HAP-1 (cell line): ENCODE data around the gene CAMTA1.

ENCODE experiments used
- DNase-seq, 2 experiments: peaks; one replicate each; pipeline ENCODE4 v3.0.0-alpha.2; 2016 to 2020; ENCODE audit warnings: low spot score in 2 of 2
- H3K27me3 ChIP-seq: fragments of 250-450 bp; sonication (Bioruptor Pico); 2 replicates; pipeline ENCODE4 v1.5.1; 2020; ENCODE audit warnings: low read depth, mild to moderate bottlenecking, moderate library complexity
- H3K36me3 ChIP-seq: fragments of 250-450 bp; sonication (Bioruptor Pico); replicated peaks from 2 replicates; pipeline ENCODE4 v1.5.1; 2020; ENCODE audit warnings: mild to moderate bottlenecking
- H3K4me1 ChIP-seq: fragments of 250-450 bp; sonication (Bioruptor Pico); 2 replicates; pipeline ENCODE4 v1.5.1; 2020; ENCODE audit warnings: mild to moderate bottlenecking
- H3K4me3 ChIP-seq: fragments of 250-450 bp; sonication (Bioruptor Pico); 2 replicates; pipeline ENCODE4 v1.5.1; 2020; ENCODE audit warnings: mild to moderate bottlenecking, moderate library complexity
- H3K9me3 ChIP-seq: fragments of 250-450 bp; sonication (Bioruptor Pico); 2 replicates; pipeline ENCODE4 v1.5.1; 2020; ENCODE audit warnings: mild to moderate bottlenecking, moderate library complexity
- in situ Hi-C: fragments of 300-500 bp; cut with MboI; formaldehyde crosslinking; loops from 3 replicates; pipeline ENCODE4 v1.14.3; 2020; ENCODE audit warnings: low sequenced_read_pairs, inconsistent platforms, mixed read lengths

Gene CAMTA1

GRCh38 chr1:7769673-7770412 is 984.6 kb downstream of the CAMTA1 start:
- no peaks in the 10 kb centered on the region for H3K9me3 ChIP-seq
- in situ Hi-C loops: no loop called here
- H3K4me1 ChIP-seq: peaks cover 14% of the 10 kb centered on the region
- H3K27me3 ChIP-seq: no peaks in the 10 kb centered on the region
- no peak overlapping the region; the same call in 1 of the 2 replicates for H3K4me3 ChIP-seq
- peaks cover 9% of the 10 kb centered on the region; the same call in 1 of the 2 replicates for H3K36me3 ChIP-seq
- no peak for DNase-seq

DNA sequence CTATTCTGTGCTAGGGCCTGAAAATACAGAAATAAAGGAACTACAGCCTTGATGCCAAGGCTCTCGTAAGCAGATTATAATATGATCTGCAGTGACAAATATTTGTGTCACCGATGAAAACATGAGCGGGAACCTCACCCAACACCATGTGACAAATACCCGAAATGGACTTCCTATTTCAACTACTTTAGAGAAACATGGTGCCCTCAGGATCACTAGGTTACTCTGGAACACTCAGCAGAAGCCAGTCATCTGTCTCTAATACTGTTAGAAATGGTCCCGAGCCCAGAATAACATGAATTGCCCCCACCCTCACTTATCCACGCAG is 985.4 kb downstream of the CAMTA1 start:
- H3K27me3 ChIP-seq: no peaks in the 10 kb centered on the region
- H3K4me3 ChIP-seq: peak overlapping the region; percentile 74
- no peaks in the 10 kb centered on the region for H3K9me3 ChIP-seq
- in situ Hi-C loops: no loop called here
- peaks cover 9% of the 10 kb centered on the region; the same call in 1 of the 2 replicates for H3K36me3 ChIP-seq
- H3K4me1 ChIP-seq: peaks cover 14% of the 10 kb centered on the region
- DNase-seq: peak in 1 of 2 experiments; percentile 8

DNA sequence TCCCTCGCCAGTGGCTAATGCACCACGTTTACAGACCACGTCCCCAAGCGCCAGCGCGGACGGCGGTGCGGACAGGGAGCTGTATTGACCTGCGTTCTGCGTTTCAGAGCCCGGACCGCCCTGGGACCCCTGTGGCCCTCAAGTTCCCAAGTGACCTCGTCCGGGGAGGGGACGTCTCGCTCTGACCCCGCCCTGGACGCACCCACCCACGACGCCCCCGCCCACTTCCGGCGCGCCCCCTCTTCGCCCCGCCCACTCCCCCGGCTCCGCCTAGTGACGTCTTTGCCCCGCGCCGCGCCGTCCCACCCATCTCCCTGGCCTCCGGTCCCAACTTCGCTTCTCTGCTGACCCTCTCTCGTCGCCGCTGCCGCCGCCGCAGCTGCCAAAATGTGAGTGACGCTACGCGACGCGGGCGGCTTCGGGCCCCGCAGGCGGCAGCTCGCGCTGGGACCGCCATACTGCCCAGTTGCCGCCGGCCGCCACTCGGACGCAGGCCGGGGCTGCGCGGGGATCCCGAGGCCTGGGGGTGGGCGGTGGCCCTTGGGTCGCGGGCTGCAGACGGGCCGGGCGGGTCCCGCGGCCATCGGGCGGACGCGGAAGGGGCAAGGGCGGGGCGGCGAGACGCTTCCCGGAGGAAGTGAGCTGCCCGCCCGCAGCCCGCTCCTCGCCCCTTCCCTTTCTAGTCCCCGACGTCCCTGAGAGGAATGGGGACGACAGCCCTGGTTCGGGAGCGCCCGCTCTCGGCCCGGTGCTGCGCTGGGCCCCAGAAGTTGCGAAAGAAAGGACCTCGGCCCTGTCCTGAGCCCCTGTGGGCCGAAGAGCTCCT is 986.0 kb downstream of the CAMTA1 start, which contains the start of gene VAMP3:
TSS of gene VAMP3 (plus strand) at position 300 of the 826 bp plus-strand sequence. CDS start at position 388, 88 bp downstream.
- Histone ChIP-seq H3K36me3 (peaks cover 10% of the 10 kb centered on the region), H3K9me3 (no peaks in the 10 kb centered on the region), H3K4me3 (peak within 1 kb of the TSS; percentile 74), H3K4me1 (peaks cover 14% of the 10 kb centered on the region), H3K27me3 (no peaks in the 10 kb centered on the region)
- in situ Hi-C loops: no loop called here
- DNase-seq: peak; percentile 69 to 93

- no peaks in the 10 kb centered on the region for H3K27me3 ChIP-seq
- no peaks in the 10 kb centered on the region for H3K9me3 ChIP-seq
- peaks cover 14% of the 10 kb centered on the region for H3K4me1 ChIP-seq
- in situ Hi-C loops: no loop called here
- peak overlapping the region; percentile 74 for H3K4me3 ChIP-seq
- H3K36me3 ChIP-seq: peaks cover 13% of the 10 kb centered on the region
- no peak for DNase-seq
Measured at GRCh38 chr1:7771823-7772299, 986.6 kb downstream of the CAMTA1 start.

DNA sequence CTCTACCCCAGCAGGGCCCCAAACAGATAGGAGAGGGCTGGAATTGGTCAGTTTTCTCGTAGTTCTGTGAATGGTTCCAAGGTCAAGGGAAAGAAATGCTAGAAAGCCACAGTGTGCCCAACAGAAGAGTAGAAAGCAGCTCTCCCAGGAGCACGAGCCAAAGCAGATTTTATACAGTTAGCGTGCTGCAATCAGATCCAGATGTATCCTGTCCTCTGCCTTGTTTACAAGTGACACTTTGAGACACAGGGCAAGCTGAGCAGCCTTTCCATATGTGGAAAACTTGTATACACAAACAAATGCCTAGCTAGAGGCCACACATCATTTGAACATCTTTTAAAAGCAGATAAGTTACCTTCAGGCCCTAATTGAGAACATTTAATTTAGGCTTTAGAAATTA is 992.3 kb downstream of the CAMTA1 start:
- in situ Hi-C loops: no loop called here
- no peaks in the 10 kb centered on the region for H3K27me3 ChIP-seq
- H3K9me3 ChIP-seq: no peaks in the 10 kb centered on the region
- DNase-seq: no peak
- H3K36me3 ChIP-seq: peaks cover 44% of the 10 kb centered on the region
- H3K4me3 ChIP-seq: no peak overlapping the region
- peaks cover under 1% of the 10 kb centered on the region for H3K4me1 ChIP-seq

DNA sequence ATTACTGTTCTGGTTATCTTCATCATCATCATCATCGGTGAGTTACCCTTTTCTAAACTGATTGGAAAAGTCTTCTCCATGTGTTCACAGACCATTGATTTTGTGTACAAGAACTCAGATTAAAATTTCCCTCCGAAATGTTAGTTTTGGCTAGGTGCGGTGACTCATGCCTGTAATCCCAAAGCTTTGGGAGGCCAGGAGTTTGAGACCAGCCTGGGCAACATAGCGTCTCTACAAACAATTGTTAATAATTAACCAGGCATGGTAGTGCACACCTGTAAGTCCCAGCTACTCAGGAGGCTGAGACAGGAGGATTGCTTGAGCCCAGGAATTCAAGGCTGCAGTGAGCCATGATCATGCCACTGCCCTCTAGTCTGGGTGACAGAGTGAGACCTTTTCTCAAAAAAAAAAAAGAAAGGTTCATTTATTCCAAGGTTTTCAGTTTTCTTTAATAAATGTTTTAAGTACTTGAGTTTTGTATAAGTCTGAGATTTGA is 992.9 kb downstream of the CAMTA1 start:
- H3K4me3 ChIP-seq: no peak overlapping the region
- DNase-seq: no peak
- no peaks in the 10 kb centered on the region for H3K4me1 ChIP-seq
- peaks cover 40% of the 10 kb centered on the region for H3K36me3 ChIP-seq
- no peaks in the 10 kb centered on the region for H3K9me3 ChIP-seq
- in situ Hi-C loops: no loop called here
- H3K27me3 ChIP-seq: no peaks in the 10 kb centered on the region

DNA sequence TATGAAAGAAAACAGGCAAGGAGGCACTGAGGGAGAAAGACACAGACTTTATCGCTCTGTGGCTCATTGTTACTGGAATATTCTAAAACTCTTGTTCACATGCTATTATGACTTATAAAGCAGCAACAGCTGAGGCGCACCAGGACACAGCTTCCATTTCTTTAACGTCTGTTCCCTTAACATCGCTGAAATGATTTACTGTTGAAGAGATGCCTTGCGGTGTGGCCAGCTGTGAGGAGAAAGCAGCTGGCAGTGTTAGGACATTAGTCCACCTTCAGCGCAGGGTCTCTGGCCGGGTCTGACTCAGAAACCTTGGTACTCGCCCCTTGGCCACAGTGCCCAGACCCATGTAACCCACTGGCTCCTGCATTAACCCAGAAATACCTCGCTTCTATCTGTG is 995.7 kb downstream of the CAMTA1 start:
- Histone ChIP-seq H3K36me3 (peaks cover 37% of the 10 kb centered on the region), H3K9me3 (no peaks in the 10 kb centered on the region), H3K27me3 (no peaks in the 10 kb centered on the region), H3K4me1 (no peaks in the 10 kb centered on the region), H3K4me3 (no peak overlapping the region)
- no peak for DNase-seq
- in situ Hi-C loops: no loop called here

DNA sequence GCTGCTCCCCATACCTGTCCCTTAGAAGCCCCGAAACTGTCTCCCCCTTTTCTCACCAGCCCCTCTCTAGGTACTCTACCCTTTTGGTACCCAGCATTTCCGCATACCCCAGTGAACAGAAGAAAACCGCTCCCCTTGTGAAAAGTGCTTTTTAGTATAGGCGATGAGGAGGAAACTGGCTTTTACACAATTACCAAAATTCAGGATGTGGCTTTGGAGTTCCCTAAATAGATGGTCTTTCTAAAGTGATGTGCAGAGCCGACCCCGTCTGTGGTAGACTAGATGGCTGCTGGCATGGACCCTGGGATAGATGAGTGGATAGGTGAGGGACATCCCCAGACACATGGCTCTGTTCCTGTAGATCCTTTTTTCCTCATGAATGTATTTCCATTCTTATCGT is 996.2 kb downstream of the CAMTA1 start:
- in situ Hi-C loops: no loop called here
- no peaks in the 10 kb centered on the region for H3K9me3 ChIP-seq
- peaks cover 34% of the 10 kb centered on the region for H3K36me3 ChIP-seq
- no peak overlapping the region for H3K4me3 ChIP-seq
- DNase-seq: no peak
- H3K4me1 ChIP-seq: no peaks in the 10 kb centered on the region
- no peaks in the 10 kb centered on the region for H3K27me3 ChIP-seq

- in situ Hi-C loops: no loop called here
- no peak for DNase-seq
Measured at GRCh38 chr1:7781923-7782495, 996.8 kb downstream of the CAMTA1 start.

DNA sequence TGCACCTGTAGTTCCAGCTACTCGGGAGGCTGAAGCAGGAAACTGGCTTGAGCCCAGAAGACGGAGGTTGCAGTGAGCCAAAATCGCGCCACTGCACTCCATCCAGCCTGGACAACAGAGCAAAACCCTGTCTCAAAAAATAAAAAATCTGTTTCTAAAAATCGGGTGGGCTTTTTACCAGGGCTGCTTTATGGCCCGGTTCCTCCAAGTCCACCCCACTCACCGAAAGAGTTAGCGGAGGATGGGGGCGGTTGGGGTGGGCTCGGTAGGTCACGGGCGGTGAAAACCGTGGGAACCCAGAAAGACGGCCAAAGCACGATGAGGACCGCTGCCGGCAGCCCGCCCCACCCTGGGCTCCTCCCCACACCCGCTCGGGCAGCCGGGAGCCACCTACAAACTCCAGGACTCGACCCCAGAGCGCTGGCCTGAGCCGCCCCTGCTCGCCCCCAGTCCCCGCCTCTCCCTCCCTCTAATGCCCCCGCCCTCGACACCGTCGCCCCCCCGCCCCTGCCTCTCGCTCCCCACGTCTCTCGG is 998.0 kb downstream of the CAMTA1 start:
- peak; percentile 64 to 86 for DNase-seq
- no peaks in the 10 kb centered on the region for H3K4me1 ChIP-seq
- H3K36me3 ChIP-seq: peaks cover 21% of the 10 kb centered on the region
- H3K4me3 ChIP-seq: peak overlapping the region; percentile 37
- no peaks in the 10 kb centered on the region for H3K27me3 ChIP-seq
- H3K9me3 ChIP-seq: no peaks in the 10 kb centered on the region
- in situ Hi-C loops: no loop called here

More at GRCh38 chr1:7781923-7782495, 996.8 kb downstream of the CAMTA1 start:
- H3K4me1 ChIP-seq: no peaks in the 10 kb centered on the region
- H3K9me3 ChIP-seq: no peaks in the 10 kb centered on the region
- H3K27me3 ChIP-seq: no peaks in the 10 kb centered on the region
- peaks cover 32% of the 10 kb centered on the region for H3K36me3 ChIP-seq
- H3K4me3 ChIP-seq: no peak overlapping the region

DNA sequence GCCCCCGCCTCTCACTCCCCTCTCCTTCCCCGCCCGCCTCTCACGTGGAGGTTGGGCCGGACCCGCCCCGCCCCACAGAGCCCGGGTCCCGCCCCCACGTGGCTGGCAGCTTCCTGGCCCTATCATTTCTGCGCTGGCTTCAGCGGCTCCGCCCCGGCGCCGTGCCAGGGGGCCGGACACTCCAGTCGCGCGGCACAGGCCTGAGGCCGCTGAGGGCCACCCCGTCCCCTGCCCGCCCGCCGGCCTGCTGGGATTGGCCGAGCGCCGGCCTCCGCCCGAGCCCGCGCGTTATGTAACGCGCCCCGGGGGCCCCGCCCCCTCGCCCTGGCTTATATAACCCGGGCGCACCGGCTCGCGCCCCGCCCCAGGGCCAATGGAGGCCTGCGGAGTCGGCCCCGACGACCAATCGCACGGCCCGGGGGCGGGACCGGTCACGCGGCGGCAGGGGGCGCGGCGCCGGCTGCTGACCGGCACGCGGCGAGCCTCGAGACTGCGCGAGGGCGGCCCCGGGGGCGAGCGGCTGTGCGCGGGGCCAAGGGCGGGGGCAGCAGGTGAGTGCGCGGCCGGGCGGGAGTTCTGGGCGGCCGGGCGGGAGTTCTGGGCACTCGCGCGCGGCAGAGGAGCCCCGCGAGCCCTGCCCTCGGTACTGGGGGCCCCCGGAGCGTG is 998.7 kb downstream of the CAMTA1 start, which contains the start of gene PER3:
TSS of gene PER3 (plus strand) at position 466 of the 666 bp plus-strand sequence. CDS start 587 bp downstream, outside the sequence.
- Histone ChIP-seq H3K27me3 (no peaks in the 10 kb centered on the region), H3K9me3 (no peaks in the 10 kb centered on the region), H3K36me3 (peaks cover 17% of the 10 kb centered on the region), H3K4me3 (peak within 1 kb of the TSS; percentile 37), H3K4me1 (no peaks in the 10 kb centered on the region)
- peak; percentile 84 to 94 for DNase-seq
- in situ Hi-C loops: no loop called here

DNA sequence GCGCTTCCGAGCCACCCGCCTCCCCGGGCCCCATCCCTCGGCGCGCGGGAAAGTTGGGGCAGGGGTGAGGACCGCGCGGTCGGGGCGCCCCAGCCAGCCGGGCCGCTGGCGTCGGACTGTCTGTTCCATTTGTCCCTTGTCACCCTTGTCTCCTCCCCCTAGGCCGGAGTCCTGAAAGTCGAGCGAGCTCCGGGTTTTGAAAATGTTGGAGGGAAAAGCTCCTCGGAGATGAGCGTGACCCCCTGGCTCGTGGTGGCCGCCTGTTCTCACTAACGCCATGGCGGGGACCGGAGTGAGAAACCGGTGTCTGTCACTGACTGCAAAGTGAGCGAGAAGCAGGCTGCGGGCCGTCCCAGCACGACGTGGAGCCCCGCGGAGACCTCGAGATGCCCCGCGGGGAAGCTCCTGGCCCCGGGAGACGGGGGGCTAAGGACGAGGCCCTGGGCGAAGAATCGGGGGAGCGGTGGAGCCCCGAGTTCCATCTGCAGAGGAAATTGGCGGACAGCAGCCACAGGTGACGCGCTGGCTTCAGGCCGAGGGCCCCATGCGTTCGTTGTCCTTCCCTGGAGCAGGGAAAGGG is 999.3 kb downstream of the CAMTA1 start:
- H3K4me3 ChIP-seq: no peak overlapping the region
- no peak for DNase-seq
- peaks cover under 1% of the 10 kb centered on the region; the same call in 1 of the 2 replicates for H3K9me3 ChIP-seq
- no peaks in the 10 kb centered on the region for H3K27me3 ChIP-seq
- no peaks in the 10 kb centered on the region for H3K4me1 ChIP-seq
- peaks cover 11% of the 10 kb centered on the region for H3K36me3 ChIP-seq
- in situ Hi-C loops: no loop called here
